HK-2 (cell line): Measurements from ENCODE around the gene CDK6.

ENCODE experiments used
- DNase-seq: peaks from one replicate; pipeline ENCODE4 v3.0.0-alpha.2; 2018; ENCODE audit not compliant: unreplicated experiment

The CDK6 gene

DNA sequence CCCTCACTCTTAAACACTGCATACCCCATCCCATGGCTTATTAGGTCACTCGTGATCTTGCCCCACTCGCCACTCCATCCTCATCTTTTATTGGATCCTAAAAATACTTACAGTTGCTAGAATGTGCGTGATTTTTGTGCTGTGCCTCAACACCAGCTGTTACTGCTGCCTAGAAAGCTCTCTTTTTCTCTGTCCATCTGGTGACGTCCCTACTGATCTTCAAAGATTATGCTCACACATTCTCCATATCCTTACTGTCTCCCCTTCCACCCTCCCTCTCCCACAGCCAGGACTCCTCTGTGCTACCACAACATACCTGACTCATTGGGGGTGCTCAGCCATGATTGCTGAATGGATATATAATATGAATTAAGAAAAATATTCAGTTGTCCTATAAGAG lies 42.0 kb downstream of the CDK6 start:
- no peak for DNase-seq

DNA sequence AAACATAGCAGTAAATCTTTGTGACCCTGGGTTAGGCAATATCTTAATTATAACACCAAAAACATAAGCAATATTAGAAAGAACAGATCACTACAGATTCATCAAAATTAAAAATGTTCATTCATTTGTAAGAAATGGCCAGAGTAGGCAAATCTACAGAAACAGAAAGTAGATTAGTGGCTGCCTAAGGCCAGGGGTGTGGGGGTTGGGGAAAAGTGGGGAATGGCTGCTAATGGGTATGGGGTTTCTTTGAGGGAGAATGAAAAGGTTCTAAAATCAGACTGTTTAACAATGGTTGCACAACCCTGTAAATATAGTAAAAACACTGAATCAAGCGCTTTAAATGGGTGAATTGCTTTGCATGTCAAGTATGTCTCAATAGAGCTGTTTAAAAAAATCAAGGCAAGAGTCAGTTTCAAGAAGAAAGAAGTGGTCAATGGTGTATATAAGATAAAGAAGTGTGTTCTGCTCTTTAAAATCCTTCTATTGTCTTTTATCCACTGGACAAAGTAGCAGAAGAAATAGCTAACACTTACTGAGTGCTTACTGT lies 42.6 kb downstream of the CDK6 start:
- no peak for DNase-seq

DNA sequence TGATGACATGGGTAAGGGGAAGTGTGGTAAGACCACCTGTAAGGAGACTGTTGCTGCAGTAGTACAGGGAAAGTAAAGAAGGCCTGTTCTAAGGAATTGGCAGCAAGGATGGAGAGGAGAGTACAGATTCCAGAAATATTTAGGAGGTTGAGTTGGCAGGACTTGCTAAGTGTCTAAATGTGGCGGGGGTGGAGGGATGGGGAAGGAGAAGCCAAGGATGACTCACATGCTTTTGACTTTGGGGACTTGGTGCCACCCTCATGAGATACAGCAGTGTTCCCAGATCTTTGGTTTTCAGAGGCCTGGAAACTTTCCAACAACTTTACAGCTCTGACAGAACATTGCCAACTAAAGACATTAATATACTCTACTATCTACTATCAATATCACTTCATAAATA lies 45.4 kb downstream of the CDK6 start:
- no peak for DNase-seq

DNA sequence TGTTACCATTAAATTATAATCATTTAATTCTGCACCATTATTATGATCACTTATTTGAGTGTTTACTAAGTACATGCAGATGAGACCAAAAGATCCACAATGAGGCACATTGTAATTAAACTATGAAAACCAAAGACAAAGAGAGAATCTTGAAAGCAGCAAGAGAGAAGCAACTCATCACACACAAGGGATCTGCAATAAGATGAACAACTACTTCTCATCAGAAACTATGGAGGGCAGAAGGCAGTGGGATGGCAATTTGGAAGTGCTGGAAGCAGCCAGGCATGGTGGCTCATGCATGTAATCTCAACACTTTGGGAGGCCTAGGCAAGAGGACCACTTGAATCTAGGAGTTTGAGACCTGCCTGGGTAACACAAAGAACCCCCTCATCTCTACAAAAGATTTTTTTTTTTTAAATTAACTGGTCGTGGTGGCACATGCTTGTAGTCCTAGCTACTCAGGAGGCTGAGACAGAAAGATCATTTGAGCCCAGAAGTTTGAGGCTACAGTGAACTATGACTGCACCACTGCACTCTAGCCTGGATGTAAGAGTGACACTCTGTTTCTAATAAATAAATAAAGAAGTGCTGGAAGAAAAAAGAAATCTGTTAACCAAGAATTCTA lies 47.7 kb downstream of the CDK6 start:
- DNase-seq, result no peak

DNA sequence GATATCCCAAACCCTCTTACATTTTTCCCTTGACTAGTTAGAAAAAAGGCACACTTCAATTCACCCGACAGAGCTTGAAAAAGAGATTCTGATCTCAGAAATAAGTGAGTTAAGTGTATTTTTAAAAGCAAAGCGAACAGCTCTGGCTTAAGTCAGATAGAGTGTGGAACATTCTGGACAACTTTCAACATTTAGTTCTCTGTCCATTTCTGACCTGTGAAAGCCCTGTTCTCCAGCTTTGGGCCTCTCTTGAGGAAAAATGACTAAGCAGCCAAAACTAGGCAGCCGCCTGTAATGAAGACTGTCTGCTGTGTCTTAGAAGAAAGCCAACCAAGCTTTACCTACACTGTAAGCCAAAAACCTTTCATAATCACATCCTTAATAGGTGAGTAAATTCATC lies 50.5 kb downstream of the CDK6 start:
- no peak for DNase-seq

DNA sequence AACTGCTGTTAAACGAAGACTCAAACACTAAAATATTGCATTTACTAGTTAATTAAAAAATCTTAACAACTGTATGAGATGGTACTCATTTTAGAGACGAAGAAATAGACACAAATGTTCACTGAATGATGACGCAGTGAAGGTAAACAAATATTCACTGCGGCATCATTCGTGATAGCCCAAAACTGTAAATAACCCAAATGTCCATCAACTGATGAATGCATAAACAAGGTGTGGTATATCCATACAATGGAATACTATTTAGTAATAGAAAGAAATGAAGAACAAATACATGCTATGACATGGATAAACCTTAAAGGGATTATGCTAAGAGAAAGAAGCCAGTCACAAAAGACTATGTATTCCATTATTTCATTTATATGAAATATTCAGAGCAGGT lies 51.4 kb downstream of the CDK6 start:
- no peak for DNase-seq

DNA sequence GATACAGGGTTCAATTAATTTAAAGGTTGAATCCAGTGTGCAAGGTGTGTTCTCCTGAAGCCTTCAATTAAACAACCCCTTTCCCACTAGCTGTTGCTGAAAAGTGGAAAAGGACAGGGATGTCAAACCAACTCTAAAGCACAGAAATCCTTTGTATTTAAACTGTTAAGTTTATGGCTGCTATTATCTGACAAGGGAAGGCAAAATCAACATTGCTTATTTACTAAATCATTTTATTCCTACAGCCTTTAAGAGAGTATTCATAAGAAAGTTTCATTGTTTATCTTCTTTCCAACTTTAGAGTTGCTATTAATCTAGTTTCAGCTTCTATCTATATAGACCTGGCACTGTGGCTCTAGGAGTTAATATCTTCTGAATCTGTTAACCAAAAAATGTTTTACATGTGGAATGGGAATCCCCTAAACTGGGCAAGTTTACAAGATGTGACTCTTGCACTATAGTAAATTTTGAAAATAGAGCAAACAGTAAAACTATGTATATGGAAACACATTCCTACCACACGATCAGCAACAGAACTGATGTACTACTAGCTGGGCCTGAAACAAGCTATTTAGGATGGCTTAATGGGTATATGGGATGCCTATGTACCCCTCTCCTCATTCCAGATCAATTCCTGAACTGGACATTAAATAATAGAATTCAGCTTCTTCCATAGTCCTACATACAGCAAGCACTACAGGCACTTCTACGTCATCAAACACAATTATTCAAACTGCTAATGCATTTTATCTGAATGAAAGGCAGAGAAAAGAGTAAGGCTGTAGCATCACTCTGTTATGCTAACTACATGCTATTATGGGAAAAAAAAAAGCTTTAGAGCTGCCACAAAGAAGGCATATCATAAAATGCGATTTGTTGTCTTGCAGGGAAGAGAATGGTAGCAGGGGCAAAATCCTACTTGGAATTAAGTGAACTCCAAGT lies 52.8 kb downstream of the CDK6 start:
- no peak for DNase-seq

DNA sequence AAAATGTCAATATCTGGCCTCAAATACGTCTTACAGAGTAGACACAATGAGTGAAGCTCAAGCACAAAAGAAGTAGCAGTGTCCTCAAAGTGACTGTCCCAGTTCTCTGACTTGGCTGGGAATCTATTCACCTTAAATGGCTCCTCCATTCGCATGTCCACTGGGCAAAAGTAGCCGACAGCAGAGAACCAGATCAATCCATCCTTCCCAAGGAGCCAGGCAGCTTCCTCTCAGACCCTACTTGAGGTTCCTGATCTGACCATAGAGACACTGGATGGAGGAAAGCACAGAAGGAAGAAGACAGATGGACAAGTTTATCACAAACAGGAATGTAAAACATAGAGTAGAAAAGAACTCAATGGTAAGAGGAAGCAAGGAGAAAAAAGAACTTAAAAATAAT lies 53.5 kb downstream of the CDK6 start:
- no peak for DNase-seq

DNA sequence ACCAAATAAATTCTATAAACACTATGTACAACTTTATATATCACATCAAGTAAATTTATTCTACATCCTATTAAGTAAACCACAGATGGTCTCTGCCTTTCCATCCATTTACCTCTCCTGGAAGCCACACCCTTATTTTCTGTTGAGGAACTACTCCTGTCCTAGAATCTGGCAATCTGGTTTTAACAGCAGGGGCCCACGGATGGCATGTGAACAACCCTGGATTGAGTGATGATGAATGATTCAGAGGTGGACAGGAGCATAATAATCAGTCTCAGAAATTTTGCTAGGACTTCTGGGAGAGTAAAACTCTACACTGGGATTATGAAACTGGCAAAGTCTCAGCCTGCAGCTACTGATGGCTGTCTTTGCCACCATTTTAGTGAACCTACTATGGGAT lies 54.1 kb downstream of the CDK6 start:
- DNase-seq, result no peak

DNA sequence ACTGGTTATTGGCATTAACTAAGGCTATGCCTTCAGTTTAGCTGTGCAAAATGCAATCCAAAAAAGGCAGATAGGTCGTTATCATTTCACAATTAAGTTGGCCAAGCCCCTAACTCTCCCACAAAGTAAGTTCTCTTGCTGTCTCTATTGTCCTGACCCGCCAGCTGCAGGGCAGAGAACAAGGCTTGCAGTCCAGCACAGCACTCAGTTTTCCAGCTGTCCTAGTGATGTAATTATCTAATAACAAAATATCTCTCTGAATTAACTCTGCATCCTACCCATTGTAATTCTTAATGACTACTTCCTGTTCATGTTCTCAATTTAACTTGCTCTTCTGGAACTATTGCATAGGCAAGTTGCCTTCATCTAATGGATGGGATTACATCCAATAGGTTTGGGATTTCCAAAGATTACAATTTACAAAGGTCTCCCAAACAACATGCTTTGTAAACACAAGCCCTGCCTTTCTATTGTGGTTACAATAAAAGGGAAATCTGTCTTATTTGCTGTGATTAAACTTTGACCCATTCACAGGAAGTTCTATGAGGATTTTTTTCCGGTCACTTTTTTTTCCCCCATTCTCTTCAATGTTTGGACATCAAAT lies 55.2 kb downstream of the CDK6 start:
- no peak for DNase-seq

DNA sequence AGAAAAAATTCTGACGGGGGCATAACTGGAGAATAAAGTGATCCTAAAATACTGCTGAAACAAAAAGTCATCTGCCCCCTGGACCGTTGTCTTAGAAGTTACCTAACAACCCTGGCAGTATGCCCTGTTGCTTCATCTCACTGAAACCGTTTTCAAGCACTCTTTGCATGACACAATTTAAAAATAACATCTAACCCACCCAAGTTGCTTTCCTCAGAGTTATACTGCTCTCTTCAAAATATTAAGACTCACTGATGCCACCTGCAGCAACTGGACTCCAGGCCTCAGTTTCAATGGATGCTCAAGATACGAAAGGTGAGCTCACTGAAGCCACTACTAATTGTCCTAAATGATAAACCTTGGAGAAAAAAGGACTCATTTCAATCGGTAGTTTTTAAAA lies 57.4 kb downstream of the CDK6 start:
- no peak for DNase-seq

DNA sequence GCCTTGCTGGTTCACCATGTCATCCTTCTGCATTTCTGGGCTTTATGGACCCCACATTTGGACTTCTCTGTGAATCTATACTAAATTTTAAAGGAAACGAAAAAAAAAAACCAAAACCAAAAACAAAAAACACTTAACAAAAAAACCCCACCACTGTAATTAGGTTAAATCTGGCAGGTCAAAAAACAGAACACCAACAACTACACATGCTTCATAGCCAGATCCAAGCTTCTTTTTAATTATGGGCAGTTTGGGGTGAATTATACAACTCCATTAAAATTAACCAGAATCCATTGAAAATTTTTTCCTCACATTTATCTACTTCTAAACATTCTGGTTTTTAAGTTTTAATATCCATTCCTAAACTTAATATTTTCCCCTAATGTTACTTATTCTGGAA lies 58.4 kb downstream of the CDK6 start:
- DNase-seq, result no peak

DNA sequence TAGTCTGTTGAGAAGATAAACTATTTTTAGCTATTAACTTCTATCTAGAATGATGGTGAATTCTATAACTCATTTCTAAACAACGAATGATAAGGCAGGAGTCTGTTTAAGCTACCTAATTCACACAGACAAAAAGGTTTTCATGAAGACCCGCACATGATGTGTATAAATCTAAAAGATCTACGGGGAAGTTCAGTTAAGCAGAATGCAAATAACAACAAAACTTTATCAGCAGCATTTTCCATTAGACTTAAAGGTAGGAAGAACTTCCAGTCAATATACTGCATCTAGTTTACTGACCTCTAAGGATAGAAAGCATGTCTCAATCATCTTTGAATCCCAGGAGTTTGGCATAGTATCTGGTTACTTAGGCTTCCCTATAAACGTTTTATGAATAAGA lies 62.6 kb downstream of the CDK6 start:
- no peak for DNase-seq

DNA sequence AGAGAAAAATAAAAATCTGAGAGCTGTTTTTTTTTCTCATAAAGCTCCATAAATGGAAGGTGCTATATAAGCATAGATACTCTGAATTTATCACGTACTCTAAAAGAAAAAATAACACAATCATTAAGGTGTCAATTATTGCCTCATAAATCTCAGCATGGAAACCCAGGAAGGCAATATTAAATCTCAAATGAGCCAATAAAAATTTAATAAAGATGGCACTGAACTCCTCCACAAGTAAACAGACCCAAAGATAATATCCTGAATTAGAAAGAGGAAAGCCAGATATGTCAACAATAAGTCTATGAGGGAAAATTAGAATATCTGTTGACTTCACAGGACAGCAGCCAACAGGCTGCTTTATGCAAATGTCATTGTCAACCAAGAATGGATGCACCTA lies 66.5 kb downstream of the CDK6 start:
- no peak for DNase-seq

DNA sequence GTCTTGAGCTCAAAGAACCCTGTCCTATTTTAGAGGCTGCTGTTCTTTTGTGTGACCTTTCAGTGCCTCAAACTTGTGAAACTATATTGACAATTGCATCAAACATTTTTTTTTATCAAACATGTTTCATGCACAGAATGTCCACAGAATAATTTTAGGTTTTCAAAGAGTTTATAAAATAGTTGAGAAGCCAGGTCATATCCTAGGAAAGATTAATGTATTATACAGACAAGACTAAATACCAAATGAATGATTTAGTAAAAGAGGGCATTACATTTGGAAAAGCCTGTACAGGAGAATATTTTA lies 67.0 kb downstream of the CDK6 start:
- no peak for DNase-seq

DNA sequence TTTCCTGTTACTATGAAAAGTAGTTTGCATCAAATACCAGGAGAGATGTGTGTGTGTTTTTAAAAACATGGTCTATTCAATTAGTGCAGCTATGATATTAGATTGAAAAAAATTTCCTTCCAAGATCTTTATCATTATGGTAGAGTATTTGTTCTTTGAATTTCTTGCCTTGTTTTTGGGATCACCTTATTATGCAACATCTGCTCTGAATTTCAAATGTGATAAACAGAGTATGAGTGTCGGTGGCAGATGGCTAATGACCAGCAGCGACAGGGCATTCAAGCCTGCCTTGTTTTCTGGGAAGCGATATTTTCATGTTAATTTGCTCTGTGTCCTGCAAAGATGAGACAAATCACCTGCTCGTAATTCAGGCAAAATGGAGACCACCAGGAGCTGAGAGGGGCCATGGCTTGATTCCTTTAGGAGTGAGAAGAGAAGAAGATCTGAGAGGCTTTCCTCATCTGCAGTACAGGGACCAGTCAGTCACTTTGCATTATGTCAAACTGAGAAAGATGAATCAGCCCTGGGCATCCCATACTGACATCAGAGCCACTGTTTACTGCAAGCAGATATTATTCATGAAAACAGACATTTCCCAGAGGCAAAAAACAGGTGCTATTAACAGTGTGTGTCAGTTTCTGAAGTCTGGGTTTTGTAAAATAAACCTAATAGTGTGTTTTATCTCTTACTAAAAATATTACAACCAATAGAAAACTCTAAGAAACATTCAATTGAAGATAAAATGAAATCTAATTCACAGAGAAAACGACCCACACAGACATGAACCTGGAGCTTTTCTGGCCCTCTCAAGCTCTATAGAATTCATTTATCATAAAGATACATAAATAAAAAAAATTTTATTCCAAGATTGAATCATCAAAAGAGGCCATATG lies 67.6 kb downstream of the CDK6 start:
- DNase-seq, result no peak

DNA sequence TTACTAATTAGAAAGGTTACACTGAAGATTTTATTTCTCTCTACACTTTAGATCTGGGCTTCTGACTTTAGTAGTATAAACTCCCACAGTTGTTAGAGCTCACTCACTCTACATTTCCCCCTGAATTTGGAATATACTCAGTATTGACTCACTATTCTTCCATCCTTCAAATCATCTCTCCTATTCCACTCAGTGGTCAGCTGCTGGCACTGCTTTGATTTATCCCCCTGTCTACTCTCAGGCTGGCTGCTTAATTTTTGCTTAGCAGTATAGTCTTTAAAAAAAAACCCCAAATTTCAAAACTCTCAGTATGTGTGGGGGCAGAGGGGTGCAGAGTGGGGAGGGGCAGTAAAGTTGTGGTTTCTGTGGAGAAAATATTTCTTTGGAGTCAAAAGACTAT lies 68.9 kb downstream of the CDK6 start:
- no peak for DNase-seq

DNA sequence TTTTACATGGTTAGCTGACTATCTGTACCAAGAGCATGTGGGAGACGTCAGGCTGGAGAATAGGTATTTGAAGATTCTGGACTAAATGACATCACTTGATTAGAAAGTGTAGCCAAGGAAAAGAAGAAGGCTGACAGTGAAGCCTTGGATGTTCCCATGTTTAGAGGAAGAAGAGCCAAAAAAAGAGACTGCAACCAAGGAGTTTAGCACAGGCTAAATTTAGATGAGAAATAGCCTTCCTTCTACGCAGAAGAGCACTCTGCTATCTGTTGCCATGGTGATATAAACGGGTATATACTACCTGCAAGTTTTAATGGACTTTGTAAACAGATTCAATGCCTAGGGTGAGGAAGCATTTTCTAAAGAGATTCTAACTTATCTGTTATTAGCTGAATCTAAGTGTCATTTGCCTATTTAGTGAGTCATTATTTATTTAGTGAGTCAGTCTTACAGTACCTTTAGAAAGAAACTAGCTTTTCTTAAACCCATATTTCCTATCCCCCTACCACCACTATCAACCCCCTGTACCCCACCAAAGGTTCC lies 69.8 kb downstream of the CDK6 start:
- no peak for DNase-seq

DNA sequence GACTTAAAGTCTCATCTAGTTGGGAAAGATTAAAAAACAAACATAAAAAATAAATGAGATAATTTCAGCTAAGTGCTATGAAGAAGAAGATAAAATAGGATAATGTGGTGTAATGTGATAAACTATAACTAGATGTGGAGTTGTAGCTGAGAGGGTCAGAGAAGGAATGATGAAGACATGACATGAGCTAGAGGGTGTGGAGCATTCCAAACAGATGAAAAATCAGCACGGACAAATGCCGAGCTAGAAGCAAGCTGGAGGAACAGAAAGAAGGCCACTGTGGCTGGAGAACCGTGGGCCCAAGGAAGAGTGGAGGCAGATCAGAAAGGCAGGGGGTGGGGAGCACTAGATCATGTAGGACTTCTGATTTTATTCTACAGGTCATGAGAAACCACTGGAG lies 70.6 kb downstream of the CDK6 start:
- DNase-seq, result peak; percentile 51

DNA sequence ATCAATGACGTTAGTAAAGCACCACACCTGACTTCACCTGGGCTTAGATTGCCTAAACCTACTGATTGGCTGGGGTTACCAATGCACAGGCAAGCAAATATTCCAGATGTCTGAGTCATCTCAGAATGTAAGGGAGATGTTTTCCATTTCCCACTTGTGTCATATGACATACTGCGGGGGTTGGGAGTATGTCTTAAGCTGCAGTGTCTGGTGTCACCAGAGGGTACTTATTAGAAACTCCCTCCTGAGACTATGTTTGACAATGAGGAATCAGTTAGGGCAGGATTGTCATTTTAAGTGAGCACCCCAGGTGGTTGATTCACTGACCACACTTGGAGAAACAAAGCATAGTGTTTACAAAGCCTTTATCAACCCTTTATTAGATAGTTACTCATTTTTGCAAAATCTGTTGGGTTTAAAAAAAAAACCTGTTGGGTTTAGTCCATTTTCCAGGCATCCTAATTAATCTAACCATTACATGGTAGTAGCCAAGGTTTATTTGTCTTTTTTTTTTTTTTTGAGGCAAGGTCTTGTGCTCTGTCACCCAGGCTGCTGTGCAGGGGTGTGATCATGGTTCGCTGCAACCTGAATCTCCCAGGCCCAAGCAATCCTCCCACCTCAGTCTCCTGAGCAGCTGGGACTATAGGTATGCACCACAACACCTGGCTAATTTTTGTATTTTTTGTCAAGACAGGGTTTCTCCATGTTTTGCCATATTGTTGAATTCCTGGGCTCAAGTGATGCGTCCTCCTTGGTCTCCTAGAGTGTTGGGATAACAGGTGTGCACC lies 72.5 kb downstream of the CDK6 start:
- DNase-seq, result peak; percentile 57

DNA sequence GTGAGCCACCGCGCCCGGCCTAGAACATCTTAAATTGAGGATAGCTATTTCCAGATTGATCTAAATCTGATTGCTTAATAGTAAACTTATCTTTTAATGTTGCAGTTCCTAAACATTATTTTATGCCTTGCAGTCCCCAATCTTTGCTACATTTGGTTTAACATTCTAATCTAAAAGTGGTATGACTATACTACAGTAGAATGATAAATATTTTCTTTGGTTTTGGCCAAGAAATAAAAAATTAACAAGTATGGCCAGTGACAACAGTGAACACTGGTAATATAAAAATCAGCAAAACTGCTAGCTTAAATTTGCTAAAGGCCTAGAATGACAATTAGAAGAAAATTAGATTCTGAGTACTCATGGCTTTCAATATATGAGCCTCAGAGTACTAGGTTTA lies 73.5 kb downstream of the CDK6 start:
- no peak for DNase-seq
